Lung microvascular endothelial cell (primary cell): ENCODE data around the gene C2orf68. TPM values are rescaled to one million over a fixed set of nuclear protein-coding genes. Genes with fewer than 3 reads are reported as not detected.
A peak's percentile ranks its signal among the peaks of the same experiment; 100 is the strongest.
"Not testable (repeated sequence)": the region's sequence is repeated elsewhere in the genome, so short reads cannot be mapped to it uniquely, and the experiment has no call there.

Source experiments
- DNase-seq, 2 donors: peaks; one replicate each; pipeline versions ENCODE4 v3.0.0 to v3.0.0-alpha.2; 2010; ENCODE audit warnings: low read depth in 2 of 2
- total RNA-seq: library from RNA; depleted of rRNA; stranded (reverse); fragments of >200 nt; gene quantifications from 2 replicates; pipeline ENCODE4 v1.2.1, GENCODE V29; 2014

Gene C2orf68
- total RNA-seq, 1 donor from 2014 or later = 23.8 TPM

DNA sequence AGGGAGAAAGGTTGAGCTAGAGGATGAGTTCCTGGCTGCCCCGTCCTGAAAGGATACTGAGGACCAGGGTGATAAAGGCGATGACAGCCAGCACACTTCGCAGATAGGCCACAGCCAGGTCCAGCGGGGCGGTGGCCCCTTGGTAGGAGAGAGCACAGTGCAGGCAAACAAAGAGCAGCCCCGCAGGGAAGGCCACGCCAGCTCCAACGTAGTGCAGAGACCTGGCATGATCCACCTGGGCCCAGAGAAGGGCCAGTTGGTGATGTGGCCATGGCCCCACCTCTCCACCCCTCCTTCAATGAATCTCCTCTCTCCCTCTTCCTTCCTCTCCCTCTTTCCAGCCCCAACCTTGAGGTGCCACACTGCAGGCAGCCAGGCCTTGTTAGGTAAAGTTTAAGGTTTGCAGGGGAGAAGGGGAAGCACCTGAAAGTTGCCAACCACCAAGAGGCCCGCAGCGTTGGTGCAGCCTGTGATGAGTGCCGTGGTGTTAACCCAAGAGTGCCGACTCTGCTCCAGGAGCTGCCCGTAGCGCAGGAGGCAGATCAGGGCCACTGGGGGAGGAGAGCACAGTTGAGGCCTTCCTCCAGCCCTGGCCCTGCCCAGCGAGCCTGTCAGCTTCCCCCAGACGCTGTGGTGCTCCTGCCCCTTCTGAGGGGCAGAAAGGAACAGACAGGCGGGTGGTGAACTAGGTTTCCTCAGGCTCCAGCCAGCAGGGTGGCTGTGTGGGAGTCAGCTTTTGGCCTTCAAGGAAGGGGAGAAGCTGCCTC is 12.2 kb downstream of the C2orf68 start:
- DNase-seq = no peak

DNA sequence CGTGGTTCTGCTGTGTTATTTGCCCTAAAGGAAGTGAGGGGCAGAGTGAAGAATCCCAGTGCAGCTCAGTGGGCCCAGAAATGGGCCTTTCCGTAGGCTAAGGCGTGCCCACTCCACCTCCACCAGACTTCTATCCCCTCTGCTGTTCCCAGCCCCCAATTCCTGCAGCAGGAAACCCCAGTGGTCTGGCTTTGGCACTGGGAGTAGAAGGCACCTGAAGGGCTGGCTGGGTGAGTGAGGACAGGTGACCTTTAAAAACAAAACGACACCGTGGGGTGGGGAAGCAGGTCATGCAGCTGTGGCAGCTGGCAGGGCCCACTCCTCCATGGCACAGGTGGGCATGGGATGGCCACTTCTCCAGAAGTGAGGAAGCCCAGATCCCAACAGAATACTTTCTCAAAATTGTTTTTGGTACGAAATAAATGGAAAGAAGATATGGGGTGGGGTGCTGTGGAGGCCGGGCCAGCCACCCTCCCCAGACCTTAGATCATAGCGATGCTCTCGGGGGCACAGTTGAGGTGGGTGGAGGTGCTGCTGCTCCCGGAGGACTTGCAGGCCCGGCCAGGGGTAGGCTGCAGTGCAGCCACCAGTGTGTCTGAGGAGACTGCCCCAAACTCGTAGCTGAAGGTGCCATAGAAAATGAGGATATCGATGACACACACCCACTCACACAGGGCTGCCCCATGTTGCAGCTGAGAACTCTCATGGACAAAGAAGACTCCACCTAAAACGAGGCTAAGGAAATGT is 13.1 kb downstream of the C2orf68 start:
- DNase-seq = no peak

DNA sequence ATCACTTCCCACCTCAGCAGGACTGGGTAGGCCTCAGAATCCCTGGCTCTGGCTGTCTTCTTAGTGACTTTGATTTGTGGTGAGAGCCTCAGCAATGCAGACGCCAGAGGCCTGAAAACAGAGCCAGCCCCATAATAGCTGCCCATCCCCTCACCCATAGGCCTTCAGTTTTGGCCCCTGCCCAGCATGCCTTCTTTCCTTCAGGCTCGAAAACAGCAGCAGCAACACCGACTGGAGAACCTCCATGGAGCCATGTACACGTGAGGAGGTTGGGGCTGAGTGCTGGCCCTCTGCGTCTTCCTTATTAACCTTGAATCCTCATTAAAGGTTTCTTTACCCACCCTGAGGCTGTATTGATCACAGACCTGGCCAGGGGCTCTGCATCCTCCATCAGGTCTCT is 14.6 kb downstream of the C2orf68 start:
- DNase-seq = no peak

DNA sequence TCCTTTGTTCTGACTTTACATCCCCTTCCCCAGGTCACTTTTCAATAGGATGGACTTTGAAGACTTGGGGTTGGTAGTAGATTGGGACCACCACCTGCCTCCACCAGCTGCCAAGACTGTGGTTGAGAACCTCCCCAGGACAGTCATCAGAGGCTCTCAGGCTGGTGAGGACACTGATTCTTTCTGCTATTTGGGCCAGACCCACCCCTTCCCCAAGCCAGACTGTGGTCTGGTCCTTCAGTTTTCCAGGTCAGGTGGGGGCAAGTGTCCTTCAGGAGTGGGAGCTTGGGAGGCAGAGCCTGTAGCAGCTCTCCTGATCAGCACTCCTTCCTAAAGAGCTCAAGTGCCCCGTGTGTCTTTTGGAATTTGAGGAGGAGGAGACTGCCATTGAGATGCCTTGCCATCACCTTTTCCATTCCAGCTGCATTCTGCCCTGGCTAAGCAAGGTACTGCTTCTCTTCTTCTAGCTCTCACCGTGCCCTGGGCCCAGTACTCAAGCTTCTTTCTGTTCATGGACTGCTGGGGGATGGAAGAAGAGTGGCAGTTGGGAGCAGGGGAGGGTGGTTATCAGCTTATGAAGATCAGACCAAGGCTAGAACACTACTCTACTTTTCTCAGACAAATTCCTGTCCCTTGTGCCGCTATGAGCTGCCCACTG is 15.3 kb downstream of the C2orf68 start:
- DNase-seq = no peak

DNA sequence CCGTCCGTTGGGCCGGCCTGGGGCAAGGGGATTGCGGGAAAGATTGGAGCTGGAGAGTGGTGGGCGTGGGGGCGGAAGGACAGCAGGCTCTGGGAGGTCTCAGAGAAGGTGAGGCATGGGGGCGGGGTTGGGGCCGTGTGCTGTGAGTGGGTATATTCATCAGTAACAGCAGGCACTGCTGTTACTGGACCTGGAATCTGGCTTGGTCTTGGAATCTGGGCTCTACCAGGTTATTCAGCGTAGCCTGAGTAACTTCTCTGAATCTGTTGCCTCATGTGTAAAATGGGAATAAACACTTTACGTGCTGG is 15.9 kb downstream of the C2orf68 start:
- peak in 1 of 2 donors; percentile 49 for DNase-seq

DNA sequence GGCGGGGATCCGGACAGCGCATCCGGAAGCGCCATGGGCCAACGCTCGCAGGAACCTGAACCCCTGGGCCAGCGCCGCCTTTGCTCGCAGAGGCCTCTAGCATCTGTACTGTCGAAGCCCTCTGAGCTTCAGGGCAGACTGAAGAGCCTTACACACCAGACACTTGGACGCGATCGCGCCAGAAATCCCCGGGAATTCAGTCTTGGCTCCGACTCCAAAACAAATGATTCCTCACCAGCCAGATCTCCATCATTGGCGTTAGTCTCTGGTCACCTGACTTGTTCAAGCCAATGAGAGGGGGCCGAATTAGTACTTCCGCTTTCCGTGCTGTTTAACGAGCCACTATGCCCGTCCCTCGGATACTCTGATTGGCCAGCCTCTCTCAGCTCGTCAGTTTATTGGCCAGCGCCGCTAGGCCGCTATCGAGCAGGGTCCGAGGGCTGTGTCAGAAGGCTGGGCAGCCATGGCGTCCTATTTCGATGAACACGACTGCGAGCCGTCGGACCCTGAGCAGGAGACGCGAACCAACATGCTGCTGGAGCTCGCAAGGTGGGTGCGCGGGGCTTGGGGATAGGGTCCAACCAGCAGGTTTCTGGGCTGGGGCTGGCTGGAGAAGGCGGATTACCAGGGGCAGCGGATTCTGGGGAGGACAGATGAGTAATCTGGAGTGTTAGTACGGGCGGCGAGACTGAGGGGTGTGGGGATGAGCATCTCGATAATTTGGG is 16.4 kb downstream of the C2orf68 start, which contains the start of gene RNF181:
Gene RNF181 (plus strand): TSS at position 445 of the 725 bp plus-strand sequence. CDS start 19 bp downstream, at position 464.
- DNase-seq = peak; percentile 99

DNA sequence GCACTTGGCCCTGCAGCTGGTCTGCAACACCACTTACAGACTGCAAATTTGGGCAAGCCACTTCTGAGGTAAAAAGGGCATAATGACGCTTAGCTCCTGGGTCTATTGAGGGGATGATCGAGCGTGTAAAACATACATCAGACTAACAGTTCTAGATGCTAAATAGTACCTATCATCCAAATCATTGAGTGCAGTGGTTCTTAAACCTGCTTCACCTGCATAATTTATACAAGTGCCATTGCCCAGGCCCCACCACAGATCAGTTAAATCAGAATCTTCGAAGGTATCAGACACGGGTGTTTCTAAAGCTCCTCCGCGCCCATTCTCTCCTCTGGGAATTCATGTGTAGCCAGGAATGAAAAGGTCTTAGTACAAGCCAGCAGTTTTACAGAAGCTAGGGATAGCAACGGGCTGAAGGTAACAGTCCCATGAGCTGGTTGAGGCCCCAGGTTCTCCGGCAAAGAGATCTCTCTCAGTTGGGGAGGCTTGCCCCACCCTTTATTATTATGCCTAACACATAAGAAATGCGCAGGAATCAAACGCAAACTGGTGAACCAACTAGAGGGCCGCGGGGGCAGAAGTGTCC is 17.1 kb downstream of the C2orf68 start:
- no peak for DNase-seq

DNA sequence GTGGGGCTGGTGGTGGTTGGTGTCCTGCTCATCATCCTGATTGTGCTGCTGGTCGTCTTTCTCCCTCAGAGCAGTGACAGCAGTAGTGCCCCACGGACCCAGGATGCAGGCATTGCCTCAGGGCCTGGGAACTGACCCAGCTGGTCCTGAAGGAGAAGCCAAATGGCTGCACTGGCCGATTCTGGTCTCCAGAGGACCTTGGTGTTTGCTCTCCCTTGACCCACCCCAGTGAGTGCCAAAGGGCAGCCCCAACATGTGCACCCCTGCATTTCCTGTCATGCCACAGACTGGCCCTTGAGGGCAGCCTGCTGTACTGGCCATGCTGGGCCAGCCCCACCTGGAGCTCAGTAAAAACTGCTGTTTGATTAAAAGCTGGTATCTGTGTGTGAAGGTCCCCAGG is 18.8 kb downstream of the C2orf68 start:
- DNase-seq = no peak

DNA sequence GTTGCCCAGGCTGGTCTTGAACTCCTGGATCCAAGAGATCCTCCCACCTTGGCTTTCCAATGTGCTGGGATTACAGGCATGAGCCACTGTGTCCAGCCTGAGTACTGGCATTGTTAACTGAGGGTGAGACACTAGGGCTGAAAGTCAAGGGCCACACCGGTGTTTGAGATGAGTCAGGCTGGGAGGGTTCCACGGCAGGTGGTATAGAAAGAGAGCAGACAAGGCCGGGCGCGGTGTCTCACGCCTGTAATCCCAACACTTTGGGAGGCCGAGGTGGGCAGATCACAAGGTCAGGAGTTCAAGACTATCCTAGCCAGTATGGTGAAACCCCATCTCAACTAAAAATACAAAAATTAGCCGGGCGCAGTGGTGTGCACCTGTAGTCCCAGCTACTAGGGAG is 19.6 kb downstream of the C2orf68 start:
- DNase-seq = not testable (repeated sequence)

DNA sequence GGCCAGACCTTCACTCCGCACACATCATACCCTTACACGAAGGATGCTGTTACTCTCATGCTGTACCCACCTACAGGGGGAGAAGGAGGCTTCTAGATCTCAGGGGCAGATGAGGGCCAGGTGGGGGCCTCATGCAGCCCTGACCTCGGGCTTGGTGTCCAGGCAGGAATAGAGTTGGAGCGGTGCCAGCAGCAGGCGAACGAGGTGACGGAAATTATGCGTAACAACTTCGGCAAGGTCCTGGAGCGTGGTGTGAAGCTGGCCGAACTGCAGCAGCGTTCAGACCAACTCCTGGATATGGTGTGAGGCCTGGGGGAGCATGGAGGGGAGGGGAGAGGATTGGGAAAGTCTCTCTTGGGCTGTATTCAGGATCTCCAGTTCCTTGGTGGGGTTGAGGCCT is 20.3 kb downstream of the C2orf68 start:
- peak; percentile 41 to 73 for DNase-seq

DNA sequence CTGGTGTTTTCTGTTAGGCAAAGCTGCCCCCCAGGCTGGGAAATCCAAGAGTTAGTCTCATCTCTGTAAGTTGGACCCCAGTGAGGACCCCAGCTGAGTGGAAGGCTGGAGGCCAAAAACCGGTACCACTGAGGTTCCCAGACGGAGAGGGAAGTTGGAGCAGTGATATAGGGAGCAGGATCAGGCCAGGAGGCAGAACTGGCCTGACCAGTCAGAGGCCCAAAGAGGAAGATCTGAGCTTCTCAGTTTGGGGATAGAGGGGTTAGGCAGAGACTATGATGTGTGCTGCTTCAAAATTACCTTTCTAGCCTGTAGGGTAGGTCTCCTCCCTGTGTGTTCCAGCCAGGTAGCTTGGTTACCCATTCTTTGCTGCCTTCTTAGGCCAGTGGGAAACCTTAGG is 20.9 kb downstream of the C2orf68 start:
- no peak for DNase-seq

DNA sequence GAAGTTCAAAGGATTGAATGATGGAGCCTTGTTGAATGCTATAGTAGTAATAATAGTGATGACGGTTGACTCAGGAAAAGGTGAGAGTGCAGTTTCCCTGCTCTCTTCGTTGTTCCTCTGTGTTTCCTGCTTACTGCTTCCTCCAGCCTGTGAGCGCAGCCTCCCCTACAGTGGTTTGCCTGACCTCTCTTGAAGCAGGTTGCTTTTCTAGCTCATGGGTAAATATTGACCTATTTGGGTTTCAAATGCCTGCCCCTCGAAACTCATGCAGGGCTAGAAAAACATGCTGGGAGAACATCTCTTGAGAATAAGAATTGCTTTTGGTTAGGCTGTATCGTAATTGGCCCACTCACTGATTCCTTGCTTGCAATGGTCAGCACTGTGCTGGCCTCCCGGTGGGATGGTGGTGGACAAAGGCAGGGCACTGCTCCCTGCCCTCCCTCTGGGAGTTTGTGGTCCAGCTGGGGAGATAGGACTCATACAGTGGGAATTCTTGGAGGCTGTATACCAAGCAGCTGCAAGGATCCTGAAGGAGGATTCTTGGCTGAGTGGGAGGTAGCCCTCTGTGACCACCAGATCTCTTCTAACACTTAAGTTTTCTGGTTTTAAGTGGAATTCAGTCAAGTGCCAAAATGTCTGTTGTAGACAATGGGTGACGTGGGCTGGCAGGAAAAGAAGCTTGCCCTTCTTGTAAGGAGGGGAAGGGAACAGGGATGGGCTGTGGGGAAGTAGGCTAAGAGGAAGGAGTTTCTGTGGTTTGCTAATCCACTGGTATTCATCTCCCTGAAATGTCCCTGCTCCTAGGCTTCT is 21.7 kb downstream of the C2orf68 start:
- DNase-seq = peak; percentile 88 to 90

DNA sequence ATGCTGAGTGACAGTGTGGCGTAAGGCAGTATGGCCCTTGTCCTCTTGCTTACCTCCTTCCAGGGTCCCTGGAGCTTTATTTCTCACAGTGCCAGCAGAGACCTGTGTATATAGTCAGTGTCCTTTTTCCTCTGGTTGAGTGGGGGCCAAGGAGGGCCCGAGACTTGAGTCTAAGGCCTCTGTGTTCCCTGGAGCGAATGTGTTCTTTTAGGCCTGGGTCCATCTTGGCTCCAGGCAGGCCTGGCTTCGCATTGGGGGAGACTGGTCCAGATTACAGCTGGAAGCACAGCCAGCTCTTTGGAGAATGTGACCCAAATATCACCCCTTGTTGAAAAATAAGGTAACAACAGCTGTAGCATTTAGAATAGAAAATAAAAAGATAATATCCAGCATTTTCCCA is 22.7 kb downstream of the C2orf68 start:
- no peak for DNase-seq

DNA sequence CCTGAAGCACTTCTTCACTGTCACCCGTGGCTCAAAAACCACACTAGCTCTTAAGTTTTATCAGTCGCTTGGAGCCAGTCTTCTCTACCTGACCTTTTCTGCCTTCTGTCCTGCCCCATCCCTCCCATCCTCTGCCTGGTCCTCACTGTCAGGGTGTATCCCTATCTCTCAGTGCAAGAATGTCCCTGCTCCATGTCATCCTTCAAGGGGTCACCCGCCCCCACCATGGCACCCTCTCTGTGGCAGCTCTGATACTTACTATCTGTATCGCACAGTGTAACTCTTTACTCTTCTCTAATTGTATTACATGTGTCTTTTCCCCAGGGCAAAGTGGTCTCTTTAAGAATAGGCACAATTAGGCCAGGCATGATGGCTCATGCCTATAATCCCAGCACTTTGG is 23.2 kb downstream of the C2orf68 start:
- no peak for DNase-seq

DNA sequence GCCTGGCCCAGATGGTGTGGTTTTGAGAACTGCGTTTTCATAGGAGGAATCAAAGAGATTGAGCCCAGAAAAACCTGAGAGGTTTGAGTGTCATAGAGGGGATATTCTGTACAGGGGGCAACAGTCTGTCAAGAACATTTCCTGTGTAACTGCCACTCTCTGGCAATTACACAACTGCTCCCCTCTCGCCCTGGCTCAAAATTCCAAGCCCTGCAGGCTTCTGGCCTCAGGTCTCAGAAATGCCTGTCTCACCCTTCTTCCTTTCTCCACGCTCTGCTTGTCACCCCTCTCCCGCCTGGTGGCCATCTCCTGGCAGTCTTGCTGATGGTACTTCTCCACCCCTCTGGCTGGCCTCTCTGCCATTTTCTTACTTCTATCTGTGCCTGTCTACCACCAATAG is 23.6 kb downstream of the C2orf68 start:
- no peak for DNase-seq

DNA sequence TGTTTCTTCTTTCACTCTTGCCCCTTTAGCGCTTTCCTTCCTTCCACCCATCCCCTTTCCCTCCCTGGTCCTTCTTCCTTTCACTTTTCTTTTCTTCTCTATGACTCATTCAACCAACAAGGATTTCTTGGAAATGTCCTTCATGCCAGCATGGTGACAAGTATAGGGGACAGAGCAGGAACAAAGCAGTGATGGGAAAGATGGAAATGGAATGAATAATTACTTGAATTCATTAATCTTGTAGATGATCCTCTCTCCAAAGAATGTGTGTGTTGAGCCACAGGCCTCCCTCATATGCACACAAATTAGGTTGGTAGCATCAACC is 26.1 kb downstream of the C2orf68 start:
- peak in 1 of 2 donors; percentile 46 for DNase-seq

DNA sequence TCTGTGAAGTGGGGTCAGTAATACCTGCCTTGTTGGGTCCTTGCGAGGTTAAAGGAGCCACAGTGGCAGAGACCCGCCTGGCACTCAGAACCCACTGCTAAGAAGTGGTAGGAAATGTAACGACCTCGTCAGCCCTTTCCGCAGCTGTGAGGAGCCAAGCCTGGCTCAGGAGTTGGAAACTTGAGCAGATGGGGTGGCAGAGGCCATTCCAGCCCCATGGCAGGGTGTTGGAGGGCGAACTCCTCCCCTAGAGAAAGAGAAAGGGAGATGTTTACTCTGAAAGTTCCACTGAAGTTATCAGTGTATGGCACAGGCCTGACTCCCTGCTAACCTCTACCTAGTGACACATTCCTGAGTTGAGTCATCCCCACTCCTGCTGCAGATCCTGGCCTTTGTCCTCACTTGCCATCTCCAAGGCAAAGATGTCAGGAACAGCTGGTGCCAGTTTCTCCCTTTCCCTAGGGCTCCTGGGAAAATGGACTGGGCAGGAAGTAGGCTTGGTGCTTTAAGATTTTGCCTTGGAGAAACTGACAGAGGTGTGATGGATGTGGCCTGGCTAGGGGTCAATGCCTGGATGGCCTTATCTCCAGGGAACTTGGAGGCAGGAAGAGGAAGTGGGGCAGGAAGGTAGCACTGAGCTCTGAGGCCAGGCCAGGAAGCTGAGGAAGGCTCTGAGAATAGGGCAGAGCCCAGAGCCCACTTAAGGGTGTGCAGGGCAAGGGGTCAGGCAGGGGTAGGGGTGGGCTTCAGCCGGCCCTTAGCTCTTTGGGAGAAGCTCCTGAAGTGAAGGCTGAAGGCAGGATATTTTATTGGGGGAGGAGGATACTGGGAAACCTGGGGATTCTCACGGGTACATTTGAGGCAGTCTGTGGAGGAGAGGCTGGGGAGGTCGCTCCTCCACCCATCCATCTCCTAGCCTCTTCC is 26.7 kb downstream of the C2orf68 start:
- DNase-seq = peak; percentile 73 to 81

DNA sequence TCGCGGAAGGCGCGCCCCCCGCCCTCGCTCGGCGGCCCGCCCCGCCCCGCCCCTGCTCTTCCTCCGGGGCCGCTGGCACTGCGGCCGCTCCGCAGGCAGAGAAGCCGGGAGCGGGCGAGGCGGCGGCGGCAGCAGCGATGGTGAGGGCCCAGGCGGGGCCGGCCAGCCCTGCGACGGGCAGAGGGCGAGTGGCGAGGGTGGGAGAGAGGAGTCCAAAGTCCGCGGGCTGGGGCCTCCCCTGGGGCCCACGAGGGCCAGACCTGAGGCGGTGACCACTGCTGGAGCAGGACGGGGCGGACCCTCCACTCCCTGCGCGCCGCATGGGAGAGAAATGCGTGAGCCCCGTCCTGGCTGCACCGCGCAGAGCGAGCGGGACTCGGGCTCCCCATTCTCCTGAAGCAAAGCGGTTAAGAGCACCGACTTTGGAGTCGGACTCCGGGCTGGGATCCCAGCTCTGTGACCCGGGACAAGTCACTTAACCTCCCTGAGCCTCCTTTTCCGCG is 27.5 kb downstream of the C2orf68 start, which contains the start of gene VAMP5:
Gene VAMP5 (plus strand): TSS at position 78 of the 503 bp plus-strand sequence. CDS start 60 bp downstream, at position 138.
- peak; percentile 38 to 52 for DNase-seq

DNA sequence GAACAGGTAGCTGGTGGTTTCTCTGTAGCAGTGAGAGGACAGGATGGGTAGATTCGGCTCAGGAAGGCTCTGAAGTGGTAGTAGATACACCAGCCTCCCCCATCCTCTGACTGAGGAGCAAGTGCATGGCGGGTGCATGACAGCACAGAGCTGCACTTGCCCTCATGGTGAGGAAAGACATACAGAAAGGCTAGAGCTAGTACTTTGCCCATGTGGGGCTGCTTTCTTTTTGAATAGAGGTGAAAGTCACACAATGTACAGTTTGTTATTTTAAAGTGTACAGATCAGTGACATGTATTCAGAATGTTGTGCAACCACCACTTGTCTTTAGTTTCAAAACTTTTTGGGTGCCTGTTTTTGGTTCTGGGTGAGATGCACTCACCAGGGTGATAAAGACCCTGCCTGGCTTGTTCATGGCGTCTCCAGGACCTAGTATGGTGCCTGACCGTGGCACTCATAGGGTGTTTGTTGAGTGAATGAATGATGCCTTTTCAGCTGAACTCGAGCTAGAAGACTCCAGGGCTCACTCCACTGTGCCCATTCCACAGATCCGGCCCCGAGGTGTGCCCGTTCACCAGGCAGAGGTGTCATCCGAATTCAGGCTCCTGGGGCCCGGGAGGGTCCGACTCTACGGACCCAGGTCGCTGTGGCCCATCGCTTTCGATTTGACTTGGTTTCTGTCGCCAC is 28.1 kb downstream of the C2orf68 start:
- no peak for DNase-seq
